Measurements from ENCODE around the gene SLC38A3. TPM values are rescaled to one million over a fixed set of nuclear protein-coding genes. Genes with fewer than 3 reads are reported as not detected.

Gene SLC38A3
- polyA plus RNA-seq, 2 donors: 0.08 to 0.11 TPM

- no peaks in the 10 kb centered on the region for H3K9me3 ChIP-seq (ENCODE audit: control insufficient read depth in 2 of 2, insufficient read depth in 1 of 2, low read depth in 1 of 2, low read length in 1 of 2)
- no peak overlapping the region for H3K4me3 ChIP-seq (ENCODE audit: low read depth in 1 of 2, low read length in 2 of 2)
- peaks cover 28 to 82% of the 10 kb centered on the region in 2 donors for H3K4me1 ChIP-seq (ENCODE audit: control insufficient read depth in 2 of 2, insufficient read depth in 2 of 2, low read length in 1 of 2)
- 43 to 45% methylated on average over 9 of the region's 9 CpGs for WGBS, 2 donors
- H3K27ac ChIP-seq (ENCODE audit: low read depth in 2 of 2, low read length in 1 of 2): peak overlapping the region; percentile 88 to 98
- peaks cover 0 to 16% of the 10 kb centered on the region in 2 donors for H3K36me3 ChIP-seq (ENCODE audit: control insufficient read depth in 2 of 2, insufficient read depth in 2 of 2, low read length in 1 of 2)
- H3K27me3 ChIP-seq (ENCODE audit: control insufficient read depth in 1 of 2, insufficient read depth in 2 of 2, low read length in 2 of 2): no peaks in the 10 kb centered on the region
Observed at GRCh38 chr3:50168388-50168787, 36.7 kb upstream of the SLC38A3 start.

- Histone ChIP-seq H3K4me3 (ENCODE audit: low read depth in 1 of 2, low read length in 2 of 2) (no peak overlapping the region), H3K27ac (ENCODE audit: low read depth in 2 of 2, low read length in 1 of 2) (peak overlapping the region; percentile 88 to 98), H3K27me3 (ENCODE audit: control insufficient read depth in 1 of 2, insufficient read depth in 2 of 2, low read length in 2 of 2) (no peaks in the 10 kb centered on the region), H3K4me1 (ENCODE audit: control insufficient read depth in 2 of 2, insufficient read depth in 2 of 2, low read length in 1 of 2) (peaks cover 28 to 80% of the 10 kb centered on the region in 2 donors), H3K36me3 (ENCODE audit: control insufficient read depth in 2 of 2, insufficient read depth in 2 of 2, low read length in 1 of 2) (peaks cover 0 to 18% of the 10 kb centered on the region in 2 donors), H3K9me3 (ENCODE audit: control insufficient read depth in 2 of 2, insufficient read depth in 1 of 2, low read depth in 1 of 2, low read length in 1 of 2) (no peaks in the 10 kb centered on the region)
- WGBS, 2 donors: 89 to 90% methylated on average over 6 of the region's 6 CpGs
Observed at GRCh38 chr3:50168791-50169190, 36.3 kb upstream of the SLC38A3 start.

DNA sequence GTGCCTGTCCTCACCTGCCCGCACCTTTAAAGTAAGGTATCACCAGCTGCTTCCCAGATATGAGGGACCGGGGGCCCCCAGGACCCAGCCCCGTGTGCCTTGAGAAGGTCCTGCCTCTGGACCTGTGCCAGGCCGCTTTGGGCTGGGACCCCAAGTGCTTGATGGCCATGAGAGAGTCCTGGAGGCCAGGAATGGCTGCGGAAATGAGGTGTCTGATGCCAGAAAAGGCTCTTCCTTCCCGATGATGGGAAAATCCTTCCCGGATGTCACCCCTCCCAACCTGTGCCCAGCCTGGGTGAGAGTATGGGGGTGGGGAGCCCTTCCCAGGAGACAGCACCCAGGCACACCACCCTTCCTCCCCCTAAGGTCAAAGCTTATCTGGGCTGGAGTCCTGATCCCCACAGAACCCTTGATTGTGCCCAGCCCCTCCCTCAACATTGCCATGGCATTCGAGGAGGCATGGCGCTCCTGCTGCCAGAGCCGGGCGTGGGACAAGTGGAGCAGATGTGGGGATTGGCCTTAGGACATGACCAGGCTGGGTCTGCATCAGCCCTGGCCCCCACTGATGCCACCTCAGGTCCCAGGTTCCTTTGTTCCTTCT is 35.7 kb upstream of the SLC38A3 start:
- Histone ChIP-seq H3K9me3 (ENCODE audit: control insufficient read depth in 2 of 2, insufficient read depth in 1 of 2, low read depth in 1 of 2, low read length in 1 of 2) (no peaks in the 10 kb centered on the region), H3K36me3 (ENCODE audit: control insufficient read depth in 2 of 2, insufficient read depth in 2 of 2, low read length in 1 of 2) (peaks cover under 1 to 24% of the 10 kb centered on the region in 2 donors), H3K4me3 (ENCODE audit: low read depth in 1 of 2, low read length in 2 of 2) (no peak overlapping the region), H3K27me3 (ENCODE audit: control insufficient read depth in 1 of 2, insufficient read depth in 2 of 2, low read length in 2 of 2) (no peaks in the 10 kb centered on the region), H3K27ac (ENCODE audit: low read depth in 2 of 2, low read length in 1 of 2) (peak overlapping the region; percentile 88 to 98), H3K4me1 (ENCODE audit: control insufficient read depth in 2 of 2, insufficient read depth in 2 of 2, low read length in 1 of 2) (peaks cover 26 to 77% of the 10 kb centered on the region in 2 donors)
- WGBS, 2 donors: 61 to 70% methylated on average over 11 of the region's 11 CpGs

DNA sequence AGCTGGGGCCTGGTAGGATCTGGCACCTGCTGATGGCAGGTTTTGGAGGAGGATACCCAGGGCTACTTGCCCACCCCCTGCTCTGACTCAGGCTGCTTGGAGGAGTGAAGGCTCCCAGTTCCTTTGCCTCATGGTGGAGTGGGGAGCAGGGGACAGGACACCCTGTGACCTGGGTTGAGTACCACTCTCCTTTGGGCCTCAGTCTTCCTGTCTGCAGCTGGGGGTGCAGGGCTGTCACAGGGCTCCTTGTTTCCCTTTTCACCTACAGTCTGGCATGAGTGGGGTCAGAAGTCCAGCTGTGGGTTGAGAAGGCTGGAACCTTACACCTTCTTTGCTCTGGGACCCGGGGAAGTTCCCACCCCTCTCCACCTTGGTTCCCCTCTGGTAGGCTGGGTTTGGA is 35.2 kb upstream of the SLC38A3 start:
- H3K4me3 ChIP-seq (ENCODE audit: low read depth in 1 of 2, low read length in 2 of 2): no peak overlapping the region
- peak overlapping the region; percentile 88 to 98 for H3K27ac ChIP-seq (ENCODE audit: low read depth in 2 of 2, low read length in 1 of 2)
- peaks cover 4 to 29% of the 10 kb centered on the region in 2 donors for H3K36me3 ChIP-seq (ENCODE audit: control insufficient read depth in 2 of 2, insufficient read depth in 2 of 2, low read length in 1 of 2)
- H3K9me3 ChIP-seq (ENCODE audit: control insufficient read depth in 2 of 2, insufficient read depth in 1 of 2, low read depth in 1 of 2, low read length in 1 of 2): no peaks in the 10 kb centered on the region
- WGBS, 2 donors: 88 to 92% methylated on average over 1 of the region's 1 CpG
- H3K27me3 ChIP-seq (ENCODE audit: control insufficient read depth in 1 of 2, insufficient read depth in 2 of 2, low read length in 2 of 2): no peaks in the 10 kb centered on the region
- H3K4me1 ChIP-seq (ENCODE audit: control insufficient read depth in 2 of 2, insufficient read depth in 2 of 2, low read length in 1 of 2): peaks cover 23 to 72% of the 10 kb centered on the region in 2 donors

- WGBS, 2 donors: 65 to 69% methylated on average over 10 of the region's 10 CpGs
- Histone ChIP-seq H3K4me1 (ENCODE audit: control insufficient read depth in 2 of 2, insufficient read depth in 2 of 2, low read length in 1 of 2) (peaks cover 23 to 64% of the 10 kb centered on the region in 2 donors), H3K4me3 (ENCODE audit: low read depth in 1 of 2, low read length in 2 of 2) (no peak overlapping the region), H3K36me3 (ENCODE audit: control insufficient read depth in 2 of 2, insufficient read depth in 2 of 2, low read length in 1 of 2) (peaks cover 4 to 33% of the 10 kb centered on the region in 2 donors), H3K9me3 (ENCODE audit: control insufficient read depth in 2 of 2, insufficient read depth in 1 of 2, low read depth in 1 of 2, low read length in 1 of 2) (no peaks in the 10 kb centered on the region), H3K27me3 (ENCODE audit: control insufficient read depth in 1 of 2, insufficient read depth in 2 of 2, low read length in 2 of 2) (no peaks in the 10 kb centered on the region), H3K27ac (ENCODE audit: low read depth in 2 of 2, low read length in 1 of 2) (peak overlapping the region; percentile 88 to 98)
Observed at GRCh38 chr3:50170689-50171088, 34.4 kb upstream of the SLC38A3 start.

GRCh38 chr3:50171540-50172301 is 33.4 kb upstream of the SLC38A3 start:
- H3K9me3 ChIP-seq (ENCODE audit: control insufficient read depth in 2 of 2, insufficient read depth in 1 of 2, low read depth in 1 of 2, low read length in 1 of 2): no peaks in the 10 kb centered on the region
- no peaks in the 10 kb centered on the region for H3K27me3 ChIP-seq (ENCODE audit: control insufficient read depth in 1 of 2, insufficient read depth in 2 of 2, low read length in 2 of 2)
- H3K4me1 ChIP-seq (ENCODE audit: control insufficient read depth in 2 of 2, insufficient read depth in 2 of 2, low read length in 1 of 2): peaks cover 16 to 54% of the 10 kb centered on the region in 2 donors
- H3K36me3 ChIP-seq (ENCODE audit: control insufficient read depth in 2 of 2, insufficient read depth in 2 of 2, low read length in 1 of 2): peaks cover 8 to 39% of the 10 kb centered on the region in 2 donors
- peak overlapping the region; percentile 68 to 98 for H3K27ac ChIP-seq (ENCODE audit: low read depth in 2 of 2, low read length in 1 of 2)
- WGBS, 2 donors: 54 to 67% methylated on average over 20 to 21 of the region's 21 CpGs
- H3K4me3 ChIP-seq (ENCODE audit: low read depth in 1 of 2, low read length in 2 of 2): no peak overlapping the region

- 51 to 52% methylated on average over 8 of the region's 8 CpGs for WGBS, 2 donors
- Histone ChIP-seq H3K27me3 (ENCODE audit: control insufficient read depth in 1 of 2, insufficient read depth in 2 of 2, low read length in 2 of 2) (no peaks in the 10 kb centered on the region), H3K9me3 (ENCODE audit: control insufficient read depth in 2 of 2, insufficient read depth in 1 of 2, low read depth in 1 of 2, low read length in 1 of 2) (no peaks in the 10 kb centered on the region), H3K36me3 (ENCODE audit: control insufficient read depth in 2 of 2, insufficient read depth in 2 of 2, low read length in 1 of 2) (peaks cover 11 to 46% of the 10 kb centered on the region in 2 donors), H3K27ac (ENCODE audit: low read depth in 2 of 2, low read length in 1 of 2) (peak overlapping the region; percentile 68 to 98), H3K4me3 (ENCODE audit: low read depth in 1 of 2, low read length in 2 of 2) (no peak overlapping the region), H3K4me1 (ENCODE audit: control insufficient read depth in 2 of 2, insufficient read depth in 2 of 2, low read length in 1 of 2) (peaks cover 10 to 46% of the 10 kb centered on the region in 2 donors)
Observed at GRCh38 chr3:50172626-50173220, 32.3 kb upstream of the SLC38A3 start.

DNA sequence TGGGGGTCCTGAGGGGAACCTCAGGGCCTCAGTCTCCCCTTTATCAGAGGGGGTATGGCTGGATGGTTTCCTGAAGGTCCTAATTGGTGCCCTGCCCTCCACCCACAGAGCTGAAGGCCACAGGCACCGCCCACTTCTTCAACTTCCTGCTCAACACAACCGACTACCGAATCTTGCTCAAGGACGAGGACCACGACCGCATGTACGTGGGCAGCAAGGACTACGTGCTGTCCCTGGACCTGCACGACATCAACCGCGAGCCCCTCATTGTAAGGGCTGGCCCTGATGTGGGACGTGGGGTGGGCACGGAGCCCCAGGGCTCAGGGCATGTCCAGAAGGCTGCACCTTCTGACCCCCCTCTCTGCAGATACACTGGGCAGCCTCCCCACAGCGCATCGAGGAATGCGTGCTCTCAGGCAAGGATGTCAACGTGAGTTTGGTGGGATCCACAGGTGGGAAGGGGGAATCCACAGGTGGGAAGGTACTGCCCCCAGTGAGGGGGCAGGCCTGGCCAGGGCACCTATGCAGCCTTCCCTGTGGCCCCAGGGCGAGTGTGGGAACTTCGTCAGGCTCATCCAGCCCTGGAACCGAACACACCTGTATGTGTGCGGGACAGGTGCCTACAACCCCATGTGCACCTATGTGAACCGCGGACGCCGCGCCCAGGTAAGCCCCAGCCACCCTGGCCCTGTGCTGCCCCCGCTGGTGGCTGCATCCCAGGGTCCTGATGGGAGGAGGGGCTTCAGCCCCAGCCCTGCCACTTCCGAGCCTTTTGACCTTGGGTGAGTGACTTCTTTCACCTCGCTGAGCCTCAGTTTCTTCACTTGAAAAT is 31.2 kb upstream of the SLC38A3 start:
- no peak overlapping the region for H3K4me3 ChIP-seq (ENCODE audit: low read depth in 1 of 2, low read length in 2 of 2)
- H3K4me1 ChIP-seq (ENCODE audit: control insufficient read depth in 2 of 2, insufficient read depth in 2 of 2, low read length in 1 of 2): peaks cover 5 to 38% of the 10 kb centered on the region in 2 donors
- peak overlapping the region in 1 of 2 donors; percentile 98 for H3K27ac ChIP-seq (ENCODE audit: low read depth in 2 of 2, low read length in 1 of 2)
- peaks cover 11 to 45% of the 10 kb centered on the region in 2 donors for H3K36me3 ChIP-seq (ENCODE audit: control insufficient read depth in 2 of 2, insufficient read depth in 2 of 2, low read length in 1 of 2)
- H3K27me3 ChIP-seq (ENCODE audit: control insufficient read depth in 1 of 2, insufficient read depth in 2 of 2, low read length in 2 of 2): no peaks in the 10 kb centered on the region
- 80 to 82% methylated on average over 26 to 29 of the region's 29 CpGs for WGBS, 2 donors
- H3K9me3 ChIP-seq (ENCODE audit: control insufficient read depth in 2 of 2, insufficient read depth in 1 of 2, low read depth in 1 of 2, low read length in 1 of 2): no peaks in the 10 kb centered on the region

- H3K4me1 ChIP-seq (ENCODE audit: control insufficient read depth in 2 of 2, insufficient read depth in 2 of 2, low read length in 1 of 2): peaks cover 5 to 33% of the 10 kb centered on the region in 2 donors
- H3K9me3 ChIP-seq (ENCODE audit: control insufficient read depth in 2 of 2, insufficient read depth in 1 of 2, low read depth in 1 of 2, low read length in 1 of 2): no peaks in the 10 kb centered on the region
- H3K27ac ChIP-seq (ENCODE audit: low read depth in 2 of 2, low read length in 1 of 2): peak overlapping the region in 1 of 2 donors; percentile 98
- 93 to 94% methylated on average over 7 of the region's 7 CpGs for WGBS, 2 donors
- H3K27me3 ChIP-seq (ENCODE audit: control insufficient read depth in 1 of 2, insufficient read depth in 2 of 2, low read length in 2 of 2): no peaks in the 10 kb centered on the region
- peaks cover 11 to 45% of the 10 kb centered on the region in 2 donors for H3K36me3 ChIP-seq (ENCODE audit: control insufficient read depth in 2 of 2, insufficient read depth in 2 of 2, low read length in 1 of 2)
- H3K4me3 ChIP-seq (ENCODE audit: low read depth in 1 of 2, low read length in 2 of 2): no peak overlapping the region
Observed at GRCh38 chr3:50174517-50174895, 30.6 kb upstream of the SLC38A3 start.
